ENCODE data around the gene SIGLEC5. TPM values are rescaled to one million over a fixed set of nuclear protein-coding genes. Genes with fewer than 3 reads are reported as not detected.

Gene SIGLEC5
- total RNA-seq, 4 donors from 2014 or later: 0.27 to 0.92 (median 0.44) TPM; not detected in 1

GRCh38 chr19:51641648-51642047 is 11.4 kb upstream of the SIGLEC5 start:
- no peaks in the 10 kb centered on the region for H3K4me1 ChIP-seq
- H3K27me3 ChIP-seq: no peaks in the 10 kb centered on the region
- intact Hi-C loops (cut with DNase I): no loop called here
- no peak for DNase-seq
- no peaks in the 10 kb centered on the region for H3K36me3 ChIP-seq
- no peak overlapping the region for H3K4me3 ChIP-seq (replicated peaks in 1 of 3)
- no peak overlapping the region for H3K27ac ChIP-seq
- H3K9me3 ChIP-seq: no peaks in the 10 kb centered on the region
- TF ChIP-seq POLR2A (IDR thresholded peaks at IDR 0.05) (no peak), CTCF (IDR thresholded peaks at IDR 0.05) (no peak)

GRCh38 chr19:51640386-51640785 is 10.2 kb upstream of the SIGLEC5 start:
- Histone ChIP-seq H3K36me3 (no peaks in the 10 kb centered on the region), H3K27me3 (no peaks in the 10 kb centered on the region), H3K9me3 (no peaks in the 10 kb centered on the region), H3K27ac (no peak overlapping the region), H3K4me1 (no peaks in the 10 kb centered on the region), H3K4me3 (replicated peaks in 1 of 3) (no peak overlapping the region)
- TF ChIP-seq CTCF (IDR thresholded peaks at IDR 0.05) (no peak), POLR2A (IDR thresholded peaks at IDR 0.05) (no peak)
- intact Hi-C loops (cut with DNase I): no loop called here
- no peak for DNase-seq
- WGBS, 2 donors: 88 to 89% methylated on average over 3 of the region's 3 CpGs

GRCh38 chr19:51639916-51640315 is 9.7 kb upstream of the SIGLEC5 start:
- H3K4me1 ChIP-seq: no peaks in the 10 kb centered on the region
- no peak overlapping the region for H3K27ac ChIP-seq
- DNase-seq: no peak
- WGBS, 2 donors: 57 to 72% methylated on average over 4 of the region's 4 CpGs
- H3K4me3 ChIP-seq (replicated peaks in 1 of 3): no peak overlapping the region
- intact Hi-C loops (cut with DNase I): no loop called here
- H3K9me3 ChIP-seq: no peaks in the 10 kb centered on the region
- TF ChIP-seq POLR2A (IDR thresholded peaks at IDR 0.05) (no peak), CTCF (IDR thresholded peaks at IDR 0.05) (no peak)
- no peaks in the 10 kb centered on the region for H3K36me3 ChIP-seq
- H3K27me3 ChIP-seq: no peaks in the 10 kb centered on the region

GRCh38 chr19:51637362-51637978 is 7.3 kb upstream of the SIGLEC5 start:
- intact Hi-C loops (cut with DNase I): no loop called here
- TF ChIP-seq CTCF (IDR thresholded peaks at IDR 0.05) (peak in 2 of 6 experiments; percentile 20 to 33), POLR2A (IDR thresholded peaks at IDR 0.05) (no peak)
- Histone ChIP-seq H3K27me3 (no peaks in the 10 kb centered on the region), H3K27ac (no peak overlapping the region), H3K4me3 (replicated peaks in 1 of 3) (no peak overlapping the region), H3K4me1 (no peaks in the 10 kb centered on the region), H3K9me3 (no peaks in the 10 kb centered on the region), H3K36me3 (no peaks in the 10 kb centered on the region)
- DNase-seq: no peak
- 21 to 28% methylated on average over 5 of the region's 5 CpGs for WGBS, 2 donors

GRCh38 chr19:51632126-51632525 is 1.9 kb upstream of the SIGLEC5 start:
- no peak for DNase-seq
- intact Hi-C loops (cut with DNase I): no loop called here
- H3K27ac ChIP-seq: no peak overlapping the region
- no peaks in the 10 kb centered on the region for H3K9me3 ChIP-seq
- H3K4me3 ChIP-seq (replicated peaks in 1 of 3): no peak overlapping the region
- WGBS, 2 donors: 39 to 60% methylated on average over 5 of the region's 5 CpGs
- TF ChIP-seq POLR2A (IDR thresholded peaks at IDR 0.05) (no peak), CTCF (IDR thresholded peaks at IDR 0.05) (no peak)
- H3K4me1 ChIP-seq: no peaks in the 10 kb centered on the region
- H3K27me3 ChIP-seq: no peaks in the 10 kb centered on the region
- H3K36me3 ChIP-seq: no peaks in the 10 kb centered on the region
